GM21528 (cell line): ENCODE data around the gene EXOC3.

ENCODE experiments used
- ATAC-seq: cut with Tn5 transposase; IDR thresholded peaks from one replicate; pipeline ENCODE4 v1.9.1; 2021; ENCODE audit warnings: mild to moderate bottlenecking, moderate library complexity; ENCODE audit not compliant: unreplicated experiment, low FRiP score

The EXOC3 gene

DNA sequence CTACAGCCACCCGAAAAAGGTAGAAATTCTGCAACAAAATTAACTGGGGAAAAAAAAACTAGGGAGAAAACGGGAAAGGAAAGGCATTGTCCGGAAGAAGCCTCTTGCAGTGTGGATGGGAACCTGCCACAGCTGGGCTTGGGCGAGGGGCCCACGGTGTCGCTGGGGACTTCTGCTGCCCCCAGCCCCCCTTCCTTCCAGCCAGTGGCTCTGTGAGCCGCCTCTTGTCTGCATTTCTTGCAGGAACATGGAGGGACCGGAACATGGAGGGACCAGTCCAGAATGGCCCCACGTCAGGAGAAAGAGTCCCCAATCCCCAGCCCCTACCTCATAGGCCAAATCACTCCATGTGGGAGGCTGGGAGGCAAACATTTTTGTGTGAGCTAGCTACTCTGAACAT lies 36.9 kb upstream of the EXOC3 start:
- no peak for ATAC-seq

GRCh38 chr5:407051-407450 lies 35.9 kb upstream of the EXOC3 start:
- no peak for ATAC-seq

- no peak for ATAC-seq
Observed at GRCh38 chr5:407801-408268, 35.1 kb upstream of the EXOC3 start.

DNA sequence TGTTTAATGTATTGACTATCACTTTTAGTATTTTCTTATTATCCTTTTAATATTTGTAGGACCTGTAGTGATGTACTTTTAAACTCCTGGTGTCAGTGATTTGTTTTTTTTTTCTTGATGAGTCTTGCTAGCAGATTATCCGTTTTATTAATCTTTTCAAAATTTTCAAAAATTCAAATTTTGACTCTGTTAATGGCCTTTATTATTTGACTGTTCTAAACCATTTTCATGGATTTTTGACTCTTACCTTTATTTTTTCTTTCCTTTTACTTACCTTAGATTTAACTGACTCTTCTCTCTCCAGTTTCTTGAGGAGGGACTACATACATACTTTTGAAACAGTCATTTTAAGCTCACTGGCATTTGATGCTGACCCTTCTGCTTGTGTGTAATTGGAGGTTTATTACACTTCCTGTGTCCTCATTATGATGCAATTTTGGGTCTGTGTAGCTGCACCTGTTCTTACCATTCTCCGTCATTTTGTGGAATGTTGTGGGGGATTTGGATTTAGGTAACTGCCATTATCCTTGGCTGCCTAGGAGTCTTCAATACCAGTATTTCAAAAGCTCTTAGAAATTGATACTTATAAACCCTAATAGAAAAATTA lies 32.0 kb upstream of the EXOC3 start:
- ATAC-seq: no peak

DNA sequence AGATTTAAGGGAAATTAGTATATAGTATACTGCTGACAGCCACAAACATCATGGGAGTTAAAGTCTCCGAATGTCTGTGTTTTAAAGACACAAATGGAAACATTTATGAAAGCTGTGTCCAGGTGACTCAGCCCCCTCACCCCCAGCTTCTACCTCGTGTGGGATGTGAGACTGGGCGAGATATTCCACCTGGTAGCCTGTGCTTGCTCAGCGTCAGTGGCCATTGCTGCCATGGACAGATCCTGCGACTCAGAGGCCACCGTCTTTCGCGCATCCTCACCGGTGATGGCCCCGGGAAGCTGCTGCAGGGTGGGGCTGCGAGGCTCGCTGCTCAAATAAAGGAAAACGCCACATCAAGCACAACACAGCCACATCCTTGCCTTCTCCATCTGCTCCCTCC lies 31.2 kb upstream of the EXOC3 start:
- ATAC-seq: no peak

- peak; percentile 75 for ATAC-seq
Observed at GRCh38 chr5:414991-415927, 27.7 kb upstream of the EXOC3 start.

- ATAC-seq: peak; percentile 21
Observed at GRCh38 chr5:415928-416635, 26.9 kb upstream of the EXOC3 start.

DNA sequence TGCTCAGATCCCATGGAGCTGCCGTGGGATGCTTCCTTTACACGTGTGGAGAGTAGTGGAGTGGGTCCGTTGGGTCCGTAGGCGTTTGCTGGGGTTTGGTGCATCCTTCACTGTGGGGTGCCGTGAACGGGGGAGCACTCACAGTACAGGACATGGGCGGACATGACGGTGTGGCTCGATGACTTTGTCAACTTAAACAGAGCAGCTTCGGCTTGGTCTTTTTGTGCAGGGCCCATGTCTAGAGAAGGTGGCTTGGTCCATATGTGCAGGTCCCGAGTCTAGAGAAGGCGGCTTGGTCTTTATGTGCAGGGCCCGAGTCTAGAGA lies 26.4 kb upstream of the EXOC3 start:
- ATAC-seq: no peak

GRCh38 chr5:417301-418161 lies 25.4 kb upstream of the EXOC3 start:
- no peak for ATAC-seq

GRCh38 chr5:418162-419121 lies 24.5 kb upstream of the EXOC3 start:
- ATAC-seq: no peak

DNA sequence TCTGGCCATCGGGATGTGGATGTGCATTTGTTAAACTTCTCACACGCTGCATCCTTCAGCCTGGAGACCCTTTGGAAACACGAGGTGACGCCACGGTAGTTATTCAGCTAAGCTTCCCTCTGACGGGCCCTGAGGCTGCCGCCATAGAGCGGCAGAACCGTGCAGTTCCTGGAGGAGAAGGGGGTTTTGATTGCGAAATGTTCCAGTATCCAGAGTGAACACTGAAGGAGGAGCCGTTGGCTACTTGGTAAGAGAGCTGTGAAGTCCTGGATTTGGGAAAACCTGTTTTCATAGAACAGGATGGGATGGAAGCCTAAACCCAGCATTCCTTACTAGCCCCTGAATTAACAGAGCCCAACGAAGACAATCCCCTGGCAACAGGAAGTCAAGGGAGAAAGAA lies 23.0 kb upstream of the EXOC3 start:
- ATAC-seq: no peak

DNA sequence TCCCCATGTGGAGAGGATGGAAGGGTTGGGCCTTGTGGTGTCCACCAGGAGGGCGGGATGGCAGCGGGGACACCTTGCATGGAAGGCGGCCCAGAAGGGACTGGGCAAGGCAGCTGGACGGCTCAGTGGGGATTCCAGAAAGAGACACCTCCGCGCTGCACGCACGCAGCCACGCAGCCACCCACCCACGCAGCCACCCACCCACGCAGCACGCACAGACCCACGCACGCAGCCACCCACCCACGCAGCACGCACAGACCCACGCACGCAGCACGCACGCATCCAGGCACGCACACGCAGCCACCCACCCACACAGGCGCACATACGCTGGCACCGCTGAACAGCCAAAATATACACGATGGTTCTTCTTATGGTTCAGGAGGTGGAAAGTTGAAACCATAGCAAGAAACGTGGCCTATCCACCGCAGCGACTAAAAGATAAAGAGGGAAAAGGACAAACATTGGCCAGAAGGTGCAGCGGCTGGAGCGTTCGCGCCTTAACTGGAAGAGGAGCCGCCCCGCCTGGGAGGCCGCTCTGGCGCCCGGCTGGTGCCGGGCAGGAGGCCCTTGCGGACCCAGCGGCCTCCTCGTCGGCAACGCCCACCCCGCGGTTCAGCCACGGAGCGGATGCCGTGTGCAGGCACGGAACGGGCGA lies 22.2 kb upstream of the EXOC3 start:
- ATAC-seq: no peak

DNA sequence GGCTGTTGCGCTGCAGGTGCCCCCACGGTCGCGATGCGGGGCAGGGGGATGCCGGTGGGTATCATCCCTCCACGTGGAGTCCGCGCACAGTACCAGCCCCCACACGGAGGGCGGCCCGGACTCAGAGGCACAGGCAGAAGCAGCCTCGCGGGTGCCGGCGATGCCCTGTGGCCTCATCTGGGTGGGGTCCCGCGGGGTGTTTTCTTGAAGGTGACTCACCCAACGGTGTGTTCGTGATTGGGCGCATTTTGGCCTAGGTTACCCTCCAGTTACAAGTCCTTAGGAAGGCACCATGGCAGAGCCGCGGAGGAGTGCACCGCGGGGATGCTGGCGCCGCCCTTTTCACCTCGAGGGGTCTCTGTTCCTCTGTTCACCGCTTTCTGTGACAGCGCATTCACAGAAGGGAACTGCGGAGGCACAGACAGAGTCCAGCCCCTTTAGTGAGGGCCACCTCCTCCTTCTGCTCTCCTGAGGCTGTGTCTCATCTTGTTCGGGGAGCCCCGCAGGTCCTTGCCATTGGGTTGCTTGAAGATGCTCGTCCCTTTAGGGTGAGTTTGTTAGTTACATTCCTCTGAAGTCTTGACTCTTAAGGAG lies 21.6 kb upstream of the EXOC3 start:
- ATAC-seq: no peak

- no peak for ATAC-seq
Observed at GRCh38 chr5:421901-422300, 21.1 kb upstream of the EXOC3 start.

- no peak for ATAC-seq
Observed at GRCh38 chr5:422323-423232, 20.4 kb upstream of the EXOC3 start.

DNA sequence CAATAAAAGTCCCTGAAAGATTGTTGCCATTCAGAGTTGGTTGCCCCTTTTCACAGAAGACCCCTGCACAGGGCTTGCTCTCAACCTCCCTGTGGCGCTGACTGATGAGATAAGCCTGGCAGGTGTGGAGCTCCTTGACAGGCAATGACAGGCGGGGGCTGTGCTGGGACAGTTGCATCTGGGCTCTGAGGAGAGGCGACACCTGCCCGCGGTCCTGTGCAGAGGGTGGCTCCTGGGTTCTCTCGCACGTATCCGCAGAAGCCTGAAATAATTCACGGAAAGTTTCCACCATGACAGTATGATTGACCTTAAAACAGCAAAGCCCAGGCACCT lies 19.8 kb upstream of the EXOC3 start:
- no peak for ATAC-seq

DNA sequence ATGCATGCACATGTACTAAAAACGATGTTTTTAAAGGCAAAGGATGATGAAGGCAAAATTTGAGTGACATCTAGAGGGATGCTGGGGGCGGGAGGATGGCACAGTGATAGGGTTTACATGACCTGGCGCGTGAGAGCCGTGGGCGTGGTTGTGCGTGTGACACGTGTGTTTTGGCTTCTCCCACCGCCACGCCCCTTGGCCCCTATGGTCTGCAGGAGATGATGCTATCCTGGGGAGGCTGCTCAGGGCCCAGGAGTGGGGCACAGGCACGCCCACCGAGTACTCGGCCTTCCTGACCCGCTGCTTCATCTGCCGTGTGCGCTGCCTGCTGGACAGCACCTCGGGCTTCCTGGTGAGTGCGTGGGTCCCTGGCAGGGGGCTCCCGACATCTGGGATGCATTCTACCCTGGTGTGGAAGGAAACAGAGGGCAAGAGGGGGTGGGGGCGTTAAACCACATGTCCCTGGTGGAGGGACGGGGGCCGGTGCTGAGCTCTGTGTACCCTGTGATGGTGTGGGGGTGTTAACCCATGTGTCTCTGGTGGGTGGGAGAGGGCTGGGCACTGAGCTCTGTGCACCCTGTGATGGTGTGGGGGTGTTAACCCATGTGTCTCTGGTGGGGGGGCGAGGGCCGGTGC lies 19.2 kb upstream of the EXOC3 start:
- no peak for ATAC-seq
